Cardiac fibroblast (primary cell): ENCODE measurements around the gene FBXL3.

Experiments
- DNase-seq, 2 donors: peaks; one replicate each; pipeline versions ENCODE4 v3.0.0 to v3.0.0-alpha.2; 2010; ENCODE audit warnings: low read depth in 2 of 2
- H3K4me3 ChIP-seq, 2 donors: replicated peaks in 1 of 2; 1 replicate in 1 of 2; 2 replicates in 1 of 2; pipeline ENCODE4 v1.5.1; 2011; ENCODE audit warnings: low read depth in 2 of 2, low read length in 2 of 2, mild to moderate bottlenecking in 2 of 2, moderate library complexity in 1 of 2
- TF ChIP-seq, protein P1 (sequence below): IDR thresholded peaks from one replicate; pipeline ENCODE4 v1.5.1; 2011; ENCODE audit warnings: low read depth, mild to moderate bottlenecking, low read length, inconsistent platforms

The FBXL3 gene

DNA sequence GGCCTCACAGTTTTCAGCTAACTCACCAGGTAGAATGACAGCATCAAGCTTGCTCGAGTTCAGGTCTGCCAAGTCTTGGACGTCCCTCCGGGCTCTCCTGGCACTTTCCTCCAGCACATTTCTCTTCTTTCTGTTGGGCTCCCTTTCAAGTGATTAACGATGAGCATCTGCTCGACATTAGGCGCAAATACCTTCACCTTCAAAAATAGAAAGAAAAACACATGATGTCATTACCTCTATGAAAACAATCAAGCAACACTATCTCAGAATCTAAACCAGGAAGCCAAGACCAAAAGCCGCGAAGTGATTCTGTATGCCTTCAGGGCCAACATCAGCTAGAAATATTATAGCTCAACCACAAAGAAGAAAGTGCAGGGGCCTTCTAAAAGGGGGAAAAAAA, 50.5 kb downstream of the FBXL3 start:
- TF ChIP-seq, protein P1, sequence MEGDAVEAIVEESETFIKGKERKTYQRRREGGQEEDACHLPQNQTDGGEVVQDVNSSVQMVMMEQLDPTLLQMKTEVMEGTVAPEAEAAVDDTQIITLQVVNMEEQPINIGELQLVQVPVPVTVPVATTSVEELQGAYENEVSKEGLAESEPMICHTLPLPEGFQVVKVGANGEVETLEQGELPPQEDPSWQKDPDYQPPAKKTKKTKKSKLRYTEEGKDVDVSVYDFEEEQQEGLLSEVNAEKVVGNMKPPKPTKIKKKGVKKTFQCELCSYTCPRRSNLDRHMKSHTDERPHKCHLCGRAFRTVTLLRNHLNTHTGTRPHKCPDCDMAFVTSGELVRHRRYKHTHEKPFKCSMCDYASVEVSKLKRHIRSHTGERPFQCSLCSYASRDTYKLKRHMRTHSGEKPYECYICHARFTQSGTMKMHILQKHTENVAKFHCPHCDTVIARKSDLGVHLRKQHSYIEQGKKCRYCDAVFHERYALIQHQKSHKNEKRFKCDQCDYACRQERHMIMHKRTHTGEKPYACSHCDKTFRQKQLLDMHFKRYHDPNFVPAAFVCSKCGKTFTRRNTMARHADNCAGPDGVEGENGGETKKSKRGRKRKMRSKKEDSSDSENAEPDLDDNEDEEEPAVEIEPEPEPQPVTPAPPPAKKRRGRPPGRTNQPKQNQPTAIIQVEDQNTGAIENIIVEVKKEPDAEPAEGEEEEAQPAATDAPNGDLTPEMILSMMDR: no peak
- no peak overlapping the region for H3K4me3 ChIP-seq
- DNase-seq: no peak

DNA sequence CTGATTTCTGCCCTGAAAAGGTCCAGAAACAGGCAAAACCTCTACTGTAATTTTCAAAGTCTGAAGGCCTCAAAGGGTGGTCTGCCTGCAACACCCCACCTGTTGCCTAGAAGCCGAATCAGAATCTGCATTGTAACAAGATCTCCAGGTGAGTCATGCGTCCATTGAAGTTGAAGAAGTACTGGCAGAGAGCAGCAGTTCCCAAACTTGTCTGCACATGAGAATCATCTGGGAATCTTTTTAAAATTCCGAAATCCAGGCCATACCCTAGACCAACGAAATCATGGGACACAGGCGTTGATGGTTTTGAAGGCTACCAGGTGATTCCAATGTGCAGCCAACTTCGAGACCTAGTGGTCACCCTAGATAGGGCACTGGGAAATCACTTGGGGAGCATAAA, 51.1 kb downstream of the FBXL3 start:
- H3K4me3 ChIP-seq: no peak overlapping the region
- TF ChIP-seq, protein P1: no peak
- no peak for DNase-seq

DNA sequence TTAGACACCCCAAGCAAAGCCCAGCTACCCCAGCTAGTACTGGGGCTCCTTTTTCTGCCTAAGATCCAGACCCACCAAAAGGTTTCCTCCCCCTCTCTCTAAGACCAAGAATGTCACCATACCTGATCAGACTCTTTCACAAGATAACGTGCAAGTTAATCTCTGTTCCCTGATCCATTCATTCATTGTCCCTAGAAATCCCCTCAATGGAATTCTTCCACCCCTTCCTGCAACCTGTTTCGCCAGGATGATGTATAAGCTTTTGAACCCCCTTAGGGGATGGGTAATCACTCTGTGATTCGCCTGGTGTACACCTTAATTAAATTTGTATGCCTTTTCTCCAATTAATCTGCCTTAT, 52.4 kb downstream of the FBXL3 start:
- H3K4me3 ChIP-seq: no peak overlapping the region
- TF ChIP-seq, protein P1: no peak
- DNase-seq: no peak

DNA sequence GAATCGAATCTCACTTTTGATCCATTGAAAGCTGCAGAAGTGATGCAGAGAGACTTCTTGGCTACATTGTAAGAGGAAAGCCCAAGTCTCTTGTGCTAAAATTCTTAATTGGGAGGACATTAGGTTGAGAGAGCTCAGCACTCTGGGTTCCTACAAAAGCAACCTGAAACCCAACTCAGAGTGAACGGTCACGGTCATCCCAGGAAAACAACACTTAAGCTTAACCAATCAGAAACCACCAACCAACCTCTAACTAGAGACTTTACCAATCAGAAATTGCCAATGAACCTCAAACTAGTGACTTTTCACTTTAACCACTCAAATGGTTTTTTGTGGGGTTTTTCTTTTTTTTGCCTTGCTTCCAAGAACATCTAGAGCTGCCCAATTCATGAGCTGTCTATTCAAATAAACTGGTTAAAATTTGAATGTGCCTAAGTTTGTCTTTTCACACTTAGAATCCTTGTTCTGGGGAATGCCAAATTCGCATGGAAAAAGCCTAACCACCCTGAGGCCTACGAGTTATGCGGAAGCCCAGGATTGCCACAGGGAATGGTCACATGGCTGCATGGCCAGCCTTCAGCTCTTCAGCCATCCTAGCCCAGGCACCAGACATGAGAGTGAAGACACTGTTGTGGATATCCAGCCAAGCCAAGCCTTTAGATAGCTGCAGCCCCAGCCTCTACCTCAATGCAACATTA, 52.9 kb downstream of the FBXL3 start:
- TF ChIP-seq, protein P1: no peak

DNA sequence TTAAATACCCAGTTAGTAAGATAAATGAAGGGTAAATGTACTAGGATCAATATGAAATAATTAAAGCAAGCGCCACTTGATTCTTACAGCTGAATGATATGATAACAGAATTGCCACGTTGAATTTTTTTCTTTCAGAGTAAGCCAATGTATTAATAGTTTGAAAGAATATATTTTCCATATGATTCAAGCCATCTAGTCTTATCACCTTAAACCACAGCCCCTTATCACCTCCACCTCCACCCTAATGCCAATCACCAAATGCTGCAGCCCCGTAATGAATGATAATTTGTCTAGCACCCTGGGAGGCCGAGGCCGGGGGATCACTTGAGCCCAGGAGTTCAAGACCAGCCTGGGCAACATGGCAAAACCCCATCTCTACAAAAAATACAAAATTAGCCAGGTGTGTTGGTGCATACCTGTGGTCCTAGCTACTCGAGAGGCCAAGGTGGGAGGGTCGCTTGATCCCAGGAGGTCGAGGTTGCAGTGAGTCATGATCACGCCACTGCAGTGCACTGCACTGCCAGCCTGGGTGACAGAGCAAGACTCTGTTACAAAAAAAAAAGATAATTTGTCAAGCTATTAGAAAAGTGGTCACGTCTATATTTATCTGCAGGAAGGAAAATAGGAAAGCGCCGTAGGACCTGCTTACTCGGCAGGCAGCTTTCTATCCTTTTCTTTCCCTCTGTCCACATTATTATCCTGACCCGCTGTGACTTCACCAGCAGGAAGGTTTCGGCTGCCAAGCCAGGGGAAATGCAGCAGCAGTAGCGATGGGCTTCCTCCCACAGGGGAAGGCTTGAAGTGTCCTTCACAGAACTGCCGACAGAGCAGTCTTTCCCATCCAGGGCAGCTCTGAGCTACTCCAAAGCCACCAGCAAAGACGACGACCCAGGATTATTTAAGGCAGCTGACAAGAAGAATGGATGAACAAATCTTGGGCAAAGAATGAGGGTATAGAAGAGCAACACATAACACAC, 54.8 kb downstream of the FBXL3 start:
- no peak overlapping the region for H3K4me3 ChIP-seq
- peak in 1 of 2 donors; percentile 35 for DNase-seq
- TF ChIP-seq, protein P1: no peak

More for the DNA sequence above, 52.9 kb downstream of the FBXL3 start:
- no peak overlapping the region for H3K4me3 ChIP-seq
- no peak for DNase-seq

DNA sequence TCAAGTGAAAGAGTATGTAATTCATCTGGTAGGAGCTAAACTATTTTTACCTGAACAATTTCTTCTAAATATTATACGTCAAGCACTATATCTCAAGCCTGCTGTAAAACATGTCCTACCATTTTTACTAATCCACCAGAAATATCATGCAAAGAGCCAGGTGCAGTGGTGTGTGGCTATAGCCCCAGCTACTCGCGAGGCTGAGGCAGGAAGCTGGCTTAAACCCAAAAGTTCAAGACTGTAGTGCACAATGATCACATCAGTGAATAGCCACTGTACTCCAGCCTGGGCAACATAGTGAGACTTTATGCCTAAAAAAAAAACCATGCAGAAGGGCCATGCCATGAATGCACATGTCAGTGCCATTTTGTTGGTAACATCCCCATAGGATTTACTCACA, 55.7 kb downstream of the FBXL3 start:
- no peak for DNase-seq
- TF ChIP-seq, protein P1: no peak
- H3K4me3 ChIP-seq: no peak overlapping the region
